Measurements from ENCODE around the gene NOC4L.

- TF ChIP-seq, protein P1, sequence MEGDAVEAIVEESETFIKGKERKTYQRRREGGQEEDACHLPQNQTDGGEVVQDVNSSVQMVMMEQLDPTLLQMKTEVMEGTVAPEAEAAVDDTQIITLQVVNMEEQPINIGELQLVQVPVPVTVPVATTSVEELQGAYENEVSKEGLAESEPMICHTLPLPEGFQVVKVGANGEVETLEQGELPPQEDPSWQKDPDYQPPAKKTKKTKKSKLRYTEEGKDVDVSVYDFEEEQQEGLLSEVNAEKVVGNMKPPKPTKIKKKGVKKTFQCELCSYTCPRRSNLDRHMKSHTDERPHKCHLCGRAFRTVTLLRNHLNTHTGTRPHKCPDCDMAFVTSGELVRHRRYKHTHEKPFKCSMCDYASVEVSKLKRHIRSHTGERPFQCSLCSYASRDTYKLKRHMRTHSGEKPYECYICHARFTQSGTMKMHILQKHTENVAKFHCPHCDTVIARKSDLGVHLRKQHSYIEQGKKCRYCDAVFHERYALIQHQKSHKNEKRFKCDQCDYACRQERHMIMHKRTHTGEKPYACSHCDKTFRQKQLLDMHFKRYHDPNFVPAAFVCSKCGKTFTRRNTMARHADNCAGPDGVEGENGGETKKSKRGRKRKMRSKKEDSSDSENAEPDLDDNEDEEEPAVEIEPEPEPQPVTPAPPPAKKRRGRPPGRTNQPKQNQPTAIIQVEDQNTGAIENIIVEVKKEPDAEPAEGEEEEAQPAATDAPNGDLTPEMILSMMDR (IDR thresholded peaks at IDR 0.05), result no peak
- TF ChIP-seq POLR2A (IDR thresholded peaks at IDR 0.05), result no peak
These were observed 49.8 kb downstream of the NOC4L start for GRCh38 chr12:132194056-132194455.

Measured in right lobe of liver (tissue), 4 donors.